Kidney (tissue), 14 donors: ENCODE data around the gene FHOD3. TPM values are rescaled to one million over a fixed set of nuclear protein-coding genes. Genes with fewer than 3 reads are reported as not detected.

ENCODE experiments used
- DNase-seq, 5 donors: peaks; one replicate each; pipeline ENCODE4 v3.0.0-alpha.2; 2013 to 2020
- FAIRE-seq: peaks from 2 replicates; lab custom pipeline; 2012; peaks lifted over from hg19 to GRCh38; lab: Jason Lieb, UNC
- H3K27ac ChIP-seq, 2 donors: one replicate each; pipeline ENCODE4 v1.7.0; 2013; ENCODE audit warnings: low read depth in 2 of 2, low read length in 2 of 2, inconsistent platforms in 1 of 2
- H3K27me3 ChIP-seq: one replicate; pipeline ENCODE4 v1.7.1; 2013; ENCODE audit warnings: low read length, inconsistent platforms; ENCODE audit not compliant: control insufficient read depth, insufficient read depth
- H3K36me3 ChIP-seq, 3 donors: one replicate each; pipeline versions ENCODE4 v1.7.0 to v1.7.1; 2013; ENCODE audit warnings: low read length in 3 of 3, control low read depth in 1 of 3, inconsistent platforms in 1 of 3; ENCODE audit not compliant: insufficient read depth in 3 of 3, control insufficient read depth in 2 of 3
- H3K4me1 ChIP-seq, 3 donors: one replicate each; pipeline versions ENCODE4 v1.7.0 to v1.7.1; 2013; ENCODE audit warnings: low read length in 3 of 3, inconsistent platforms in 1 of 3, low read depth in 1 of 3; ENCODE audit not compliant: control insufficient read depth in 2 of 3, insufficient read depth in 2 of 3
- H3K4me3 ChIP-seq, 3 donors: one replicate each; pipeline versions ENCODE4 v1.7.0 to v1.8.1; 2013; ENCODE audit warnings: low read length in 3 of 3, control low read depth in 1 of 3, inconsistent platforms in 1 of 3
- H3K9ac ChIP-seq, 3 donors: one replicate each; pipeline versions ENCODE4 v1.7.0 to v1.7.1; 2013; ENCODE audit warnings: low read length in 3 of 3, control low read depth in 1 of 3, inconsistent platforms in 1 of 3
- H3K9me3 ChIP-seq, 3 donors: one replicate each; pipeline versions ENCODE4 v1.7.0 to v1.7.1; 2013; ENCODE audit warnings: low read length in 3 of 3, control low read depth in 1 of 3, inconsistent platforms in 1 of 3; ENCODE audit not compliant: control insufficient read depth in 2 of 3, insufficient read depth in 1 of 3
- intact Hi-C: fragments of 100-400 bp; cut with DNase I; formaldehyde crosslinking; loops from one replicate; pipeline ENCODE4 v1.11.1; 2022
- polyA plus RNA-seq: library from polyadenylated mRNA; stranded (reverse); fragments of 350-450 nt; fragmentation: Illumina TruSeq; extraction: RNeasy Lipid Tissue Mini Kit (QIAGEN cat#74804); gene quantifications from one replicate; pipeline ENCODE4 v1.2.3, GENCODE V29; 2014; ENCODE audit warnings: low read depth, low replicate concordance; ENCODE audit not compliant: insufficient read depth
- total RNA-seq: library from RNA; stranded (reverse); fragmentation: NEBNext Ultra II Directional; extraction: Animal tissue kit (Norgen Biotek cat#: 25700); gene quantifications from one replicate; pipeline ENCODE4 v1.2.1, GENCODE V29; 2021
- TF ChIP-seq, protein P1 (sequence below): IDR thresholded peaks from 3 replicates; pipeline ENCODE4 v1.5.1; 2012; ENCODE audit warnings: mild to moderate bottlenecking, moderate library complexity, borderline replicate concordance; ENCODE audit not compliant: insufficient read depth; ENCODE audit errors: extremely low read depth
- donor health status: control.
- donor health status: control.
- donor health status: control.
- donor health status: control.
- donor health status: control.
- donor health status: DM: yes; HTN: yes; CAD: no.
- donor health status: Normal renal cell carcinoma (clear cell type).

The FHOD3 gene
- total and polyA plus RNA-seq, 2 donors from 2014 or later: 21.5 to 28.0 TPM

DNA sequence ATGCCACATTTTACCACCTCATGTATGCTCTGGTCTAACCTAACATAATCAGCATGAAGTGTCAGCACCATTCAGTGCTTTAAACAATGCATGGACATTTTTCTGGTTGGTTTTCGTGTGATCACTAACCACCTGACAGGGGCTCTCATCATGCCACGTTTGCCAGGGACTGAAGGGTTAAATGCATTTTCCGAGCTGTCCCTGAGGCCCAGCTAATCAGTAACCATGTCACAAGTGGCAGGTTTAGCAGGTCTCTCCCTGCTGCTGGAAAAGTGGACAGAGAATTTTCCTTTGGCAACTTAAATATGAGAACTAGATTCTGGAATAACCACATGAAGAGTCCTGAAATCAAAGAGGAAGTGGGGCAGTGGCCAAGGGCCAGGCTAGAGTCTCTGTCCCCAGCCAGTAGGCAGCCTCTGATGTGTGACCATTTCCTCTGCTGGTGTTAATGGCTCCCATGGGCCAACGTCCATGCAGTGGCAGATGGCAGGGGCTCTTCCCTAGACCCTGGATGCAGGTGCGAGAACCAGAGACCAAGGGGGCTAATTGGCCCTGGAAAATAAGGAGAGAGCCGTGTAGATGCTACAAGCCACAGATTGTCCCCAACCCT, 461.8 kb downstream of the FHOD3 start:
- Histone ChIP-seq H3K9me3 (no peaks in the 10 kb centered on the region), H3K9ac (no peak overlapping the region), H3K27ac (no peak overlapping the region), H3K27me3 (no peaks in the 10 kb centered on the region), H3K4me3 (no peak overlapping the region), H3K36me3 (peaks cover 0 to 12% (median 3%) of the 10 kb centered on the region in 3 donors), H3K4me1 (peaks cover 0 to 11% (median 6%) of the 10 kb centered on the region in 3 donors)
- FAIRE-seq (no peak), DNase-seq (peak in 1 of 5 donors; percentile 48)
- intact Hi-C loops: no loop called here
- TF ChIP-seq, protein P1, sequence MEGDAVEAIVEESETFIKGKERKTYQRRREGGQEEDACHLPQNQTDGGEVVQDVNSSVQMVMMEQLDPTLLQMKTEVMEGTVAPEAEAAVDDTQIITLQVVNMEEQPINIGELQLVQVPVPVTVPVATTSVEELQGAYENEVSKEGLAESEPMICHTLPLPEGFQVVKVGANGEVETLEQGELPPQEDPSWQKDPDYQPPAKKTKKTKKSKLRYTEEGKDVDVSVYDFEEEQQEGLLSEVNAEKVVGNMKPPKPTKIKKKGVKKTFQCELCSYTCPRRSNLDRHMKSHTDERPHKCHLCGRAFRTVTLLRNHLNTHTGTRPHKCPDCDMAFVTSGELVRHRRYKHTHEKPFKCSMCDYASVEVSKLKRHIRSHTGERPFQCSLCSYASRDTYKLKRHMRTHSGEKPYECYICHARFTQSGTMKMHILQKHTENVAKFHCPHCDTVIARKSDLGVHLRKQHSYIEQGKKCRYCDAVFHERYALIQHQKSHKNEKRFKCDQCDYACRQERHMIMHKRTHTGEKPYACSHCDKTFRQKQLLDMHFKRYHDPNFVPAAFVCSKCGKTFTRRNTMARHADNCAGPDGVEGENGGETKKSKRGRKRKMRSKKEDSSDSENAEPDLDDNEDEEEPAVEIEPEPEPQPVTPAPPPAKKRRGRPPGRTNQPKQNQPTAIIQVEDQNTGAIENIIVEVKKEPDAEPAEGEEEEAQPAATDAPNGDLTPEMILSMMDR: no peak

DNA sequence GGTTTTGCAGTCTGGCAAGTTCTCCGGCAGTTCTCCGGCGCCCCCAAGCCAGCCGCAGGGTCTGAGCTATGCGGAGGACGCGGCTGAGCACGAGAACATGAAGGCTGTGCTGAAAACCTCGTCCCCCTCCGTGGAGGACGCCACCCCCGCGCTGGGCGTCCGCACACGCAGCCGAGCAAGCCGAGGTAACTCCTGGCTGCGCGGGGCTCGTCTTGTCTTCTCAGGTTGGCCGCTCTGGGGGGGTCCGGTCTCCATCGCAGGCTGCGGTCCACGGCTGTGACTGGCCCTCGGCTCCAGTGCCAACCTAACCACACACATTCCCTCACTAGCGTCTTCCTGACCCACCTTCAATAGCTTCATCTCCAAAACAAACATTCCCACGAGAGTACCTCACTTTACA, 463.1 kb downstream of the FHOD3 start:
- no peak overlapping the region for H3K9ac ChIP-seq
- no peak for DNase-seq
- peaks cover 0 to 12% (median 3%) of the 10 kb centered on the region in 3 donors for H3K36me3 ChIP-seq
- no peak overlapping the region for H3K27ac ChIP-seq
- no peak overlapping the region for H3K4me3 ChIP-seq
- H3K27me3 ChIP-seq: no peaks in the 10 kb centered on the region
- H3K9me3 ChIP-seq: no peaks in the 10 kb centered on the region
- peaks cover 0 to 11% (median 6%) of the 10 kb centered on the region in 3 donors for H3K4me1 ChIP-seq
- intact Hi-C loops: no loop called here
- TF ChIP-seq, protein P1: no peak
- no peak for FAIRE-seq

DNA sequence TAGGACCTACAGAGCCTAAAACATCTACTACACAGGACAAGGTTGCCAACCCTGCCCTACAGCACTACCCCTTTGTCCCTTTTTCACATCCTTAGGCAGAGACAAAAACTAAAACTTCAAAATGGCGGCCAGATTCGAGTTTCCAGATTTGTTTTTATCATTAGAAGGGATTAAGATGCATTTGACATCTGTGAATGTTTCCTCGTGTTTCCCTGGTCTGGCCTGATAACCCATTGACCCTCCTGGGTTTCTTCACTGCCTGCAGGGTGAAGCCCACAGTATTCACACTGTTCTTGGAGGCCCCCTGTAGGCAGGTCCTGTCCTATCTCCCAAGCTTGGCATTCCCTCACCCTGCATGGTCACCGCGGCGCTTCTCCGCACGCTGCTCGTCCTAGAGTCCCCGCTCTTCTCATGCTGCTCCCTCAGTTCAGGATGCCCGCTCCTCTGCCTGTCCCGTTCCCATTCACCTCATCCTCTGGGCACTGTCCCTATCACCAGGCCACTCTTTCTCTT, 463.7 kb downstream of the FHOD3 start:
- H3K4me3 ChIP-seq: no peak overlapping the region
- peaks cover 0 to 11% (median 6%) of the 10 kb centered on the region in 3 donors for H3K4me1 ChIP-seq
- H3K27ac ChIP-seq: no peak overlapping the region
- intact Hi-C loops: no loop called here
- peaks cover 0 to 12% (median 3%) of the 10 kb centered on the region in 3 donors for H3K36me3 ChIP-seq
- TF ChIP-seq, protein P1: no peak
- FAIRE-seq: no peak
- H3K9ac ChIP-seq: no peak overlapping the region
- H3K9me3 ChIP-seq: no peaks in the 10 kb centered on the region
- DNase-seq: no peak
- no peaks in the 10 kb centered on the region for H3K27me3 ChIP-seq
